IMR-90 (cell line): ENCODE measurements around the gene FOXP1. TPM values are rescaled to one million over a fixed set of nuclear protein-coding genes. Genes with fewer than 3 reads are reported as not detected.

ENCODE experiments used
- ATAC-seq: fragments of 200-7000 bp; cut with Tn5 transposase; 2 replicates; pipeline ENCODE4 v1.9.1; 2020; ENCODE audit warnings: low read depth, mild to moderate bottlenecking, moderate library complexity
- BruUV-seq: library from RNA; stranded (reverse); fragments of 400-500 nt; replicated peaks from 2 replicates; lab custom pipeline; 2021; lab: Mats Ljungman, UMichigan
- CTCF ChIA-PET: fragments of 300-600 bp; formaldehyde crosslinking; extraction: SDS; loops from one replicate; lab custom pipeline; 2021; ENCODE audit warnings: antibody characterized with exemption; lab: Yijun Ruan, JAX
- POLR2A ChIA-PET: fragments of 300-600 bp; sonication (Branson Sonifier 250); formaldehyde crosslinking; loops from one replicate; lab custom pipeline; 2022; ENCODE audit warnings: antibody characterized with exemption; ENCODE audit not compliant: unreplicated experiment; lab: Charles Lee
- DNase-seq: peaks from one replicate; pipeline ENCODE4 v3.0.0; 2013
- H2AFZ ChIP-seq: replicated peaks from 2 replicates; pipeline ENCODE3; 2013; ENCODE audit warnings: low read length, mild to moderate bottlenecking; ENCODE audit not compliant: poor library complexity
- H2AK5ac ChIP-seq: 2 replicates; pipeline ENCODE4 v1.6.1; 2013; ENCODE audit warnings: low read depth, low read length, inconsistent platforms
- H2AK9ac ChIP-seq: replicated peaks from 2 replicates; pipeline ENCODE3; 2013; ENCODE audit warnings: mild to moderate bottlenecking, low read depth, low read length, moderate library complexity; ENCODE audit not compliant: poor library complexity
- H2BK120ac ChIP-seq: 2 replicates; pipeline ENCODE4 v1.6.1; 2013; ENCODE audit warnings: low read depth, low read length, inconsistent platforms
- H2BK15ac ChIP-seq: 3 replicates; pipeline ENCODE4 v1.6.1; 2013; ENCODE audit warnings: low read depth, low read length, inconsistent platforms
- H2BK20ac ChIP-seq: 2 replicates; pipeline ENCODE4 v1.6.1; 2013; ENCODE audit warnings: low read depth, mild to moderate bottlenecking, inconsistent platforms, low read length, moderate library complexity
- H2BK5ac ChIP-seq: 2 replicates; pipeline ENCODE4 v1.6.1; 2013; ENCODE audit warnings: mild to moderate bottlenecking, low read depth, low read length, inconsistent platforms; ENCODE audit not compliant: poor library complexity, severe bottlenecking
- H3K14ac ChIP-seq: replicated peaks from 2 replicates; pipeline ENCODE4 v1.6.1; 2013; ENCODE audit warnings: low read depth, low read length, inconsistent platforms
- H3K18ac ChIP-seq: 2 replicates; pipeline ENCODE4 v1.6.1; 2013; ENCODE audit warnings: low read depth, low read length, control low read depth
- H3K23ac ChIP-seq: 2 replicates; pipeline ENCODE4 v1.6.1; 2013; ENCODE audit warnings: low read depth, low read length, inconsistent platforms
- H3K27ac ChIP-seq: 2 replicates; pipeline ENCODE4 v1.5.1; 2013; ENCODE audit warnings: mild to moderate bottlenecking, control low read depth, low read length; ENCODE audit not compliant: insufficient read depth
- H3K27me3 ChIP-seq: 2 replicates; pipeline ENCODE4 v1.6.1; 2013; ENCODE audit warnings: low read length; ENCODE audit not compliant: control insufficient read depth, insufficient read depth
- H3K36me3 ChIP-seq: 2 replicates; pipeline ENCODE4 v1.6.1; 2013; ENCODE audit warnings: low read length, mixed read lengths; ENCODE audit not compliant: control insufficient read depth, insufficient read depth
- H3K4ac ChIP-seq: 2 replicates; pipeline ENCODE4 v1.6.1; 2013; ENCODE audit warnings: low read depth, low read length, inconsistent platforms
- H3K4me1 ChIP-seq: 2 replicates; pipeline ENCODE4 v1.6.1; 2013; ENCODE audit warnings: low read length, mixed read lengths; ENCODE audit not compliant: control insufficient read depth, insufficient read depth
- H3K4me2 ChIP-seq: 2 replicates; pipeline ENCODE4 v1.6.1; 2013; ENCODE audit warnings: low read depth, mild to moderate bottlenecking, control low read depth, low read length, moderate library complexity
- H3K4me3 ChIP-seq: 2 replicates; pipeline ENCODE4 v1.5.1; 2013; ENCODE audit warnings: low read depth, mild to moderate bottlenecking, control low read depth, low read length, moderate library complexity; ENCODE audit not compliant: insufficient read depth
- H3K56ac ChIP-seq: 2 replicates; pipeline ENCODE4 v1.6.1; 2013; ENCODE audit warnings: low read length, inconsistent platforms; ENCODE audit not compliant: insufficient read depth; ENCODE audit errors: extremely low read depth
- H3K79me1 ChIP-seq, 2 experiments: 2 replicates each; pipeline ENCODE4 v1.6.1; 2013; ENCODE audit warnings: low read length in 2 of 2, inconsistent platforms in 1 of 2, low read depth in 1 of 2
- H3K9ac ChIP-seq: 2 replicates; pipeline ENCODE4 v1.6.1; 2013; ENCODE audit warnings: low read depth, low read length, control low read depth
- H3K9me1 ChIP-seq: 2 replicates; pipeline ENCODE4 v1.6.1; 2013; ENCODE audit warnings: low read length, inconsistent platforms; ENCODE audit not compliant: insufficient read depth
- H3K9me3 ChIP-seq: 2 replicates; pipeline ENCODE4 v1.6.1; 2013; ENCODE audit warnings: low read length; ENCODE audit not compliant: control insufficient read depth, insufficient read depth
- H4K20me1 ChIP-seq: 2 replicates; pipeline ENCODE4 v1.6.1; 2013; ENCODE audit warnings: low read length, inconsistent platforms; ENCODE audit not compliant: insufficient read depth
- H4K5ac ChIP-seq: 2 replicates; pipeline ENCODE4 v1.6.1; 2013; ENCODE audit warnings: mild to moderate bottlenecking, low read depth, low read length, control low read depth
- H4K8ac ChIP-seq, 2 experiments: 2 replicates each; pipeline ENCODE4 v1.6.1; 2013; ENCODE audit warnings: low read depth in 2 of 2, low read length in 2 of 2, control low read depth in 1 of 2, inconsistent platforms in 1 of 2
- H4K91ac ChIP-seq: 2 replicates; pipeline ENCODE4 v1.6.1; 2013; ENCODE audit warnings: low read depth, low read length, inconsistent platforms; ENCODE audit not compliant: insufficient read depth
- CEBPB ChIP-seq: IDR thresholded peaks from 2 replicates; pipeline ENCODE4 v1.6.1; 2012; ENCODE audit warnings: low read depth, low read length, improper control_type of control experiment
- FOS ChIP-seq: fragments of 150-350 bp; IDR thresholded peaks from 2 replicates; pipeline ENCODE4 v1.6.1; 2016; ENCODE audit warnings: low read depth, low read length
- MAFK ChIP-seq: IDR thresholded peaks from 2 replicates; pipeline ENCODE4 v1.6.1; 2012; ENCODE audit warnings: low read depth, low read length, improper control_type of control experiment
- RCOR1 ChIP-seq: IDR thresholded peaks from 2 replicates; pipeline ENCODE4 v1.6.1; 2012; ENCODE audit warnings: mild to moderate bottlenecking, low read length, improper control_type of control experiment; ENCODE audit not compliant: insufficient replicate concordance
- WGBS, 2 experiments: methylation state at CpG; one replicate each; pipeline versions ENCODE4 v1.1.5 to v1.1.7; 2013; ENCODE audit warnings: missing lambda C conversion rate in 2 of 2; ENCODE audit not compliant: insufficient read length in 1 of 2; ENCODE audit errors: extremely low coverage in 2 of 2; 5-methylcytosine and 5-hydroxymethylcytosine counted together
- dilution Hi-C: fragments of 300-500 bp; cut with HindIII; formaldehyde crosslinking; loops from one replicate; pipeline ENCODE4 v1.14.3; 2018; ENCODE audit warnings: low sequenced_read_pairs; ENCODE audit not compliant: unreplicated experiment
- in situ Hi-C: fragments of 300-500 bp; cut with MboI; formaldehyde crosslinking; loops from 3 replicates; pipeline ENCODE4 v1.14.3; 2019; ENCODE audit warnings: low sequenced_read_pairs, inconsistent platforms, mixed read lengths
- intact Hi-C: fragments of 100-400 bp; cut with micrococcal nuclease; formaldehyde crosslinking; loops from 2 replicates; pipeline ENCODE4 v1.10.0; 2022
- polyA plus RNA-seq, 3 experiments: library from polyadenylated mRNA; depleted of rRNA; stranded (reverse); fragments of >200 nt; gene quantifications; 2 replicates each; pipeline ENCODE4 v1.2.3, GENCODE V29; 2012; ENCODE audit warnings: low replicate concordance in 1 of 3
- total RNA-seq: library from RNA; depleted of rRNA; stranded (reverse); fragments of >200 nt; gene quantifications from 2 replicates; pipeline ENCODE4 v1.2.3, GENCODE V29; 2012

The FOXP1 gene
- total and polyA plus RNA-seq, 2 of the 4 experiments (the other 2 are of a cell fraction), result 37.0 to 132 TPM

GRCh38 chr3:70999730-71000129 is 583.8 kb downstream of the FOXP1 start:
- H2BK15ac ChIP-seq, result no peak overlapping the region
- CTCF ChIA-PET, result no interaction called here
- no peak overlapping the region for H3K23ac ChIP-seq
- in situ Hi-C loops (loop anchor here (10.0 kb wide), 1 partner anchor 585 kb away; the partner anchor contains the start of gene FOXP1), intact Hi-C loops (no loop called here), dilution Hi-C loops (no loop called here)
- no peak overlapping the region for H4K5ac ChIP-seq
- H3K4me2 ChIP-seq, result peak overlapping the region; percentile 31; the same call in 1 of the 2 replicates
- H3K9me1 ChIP-seq, result peaks cover 10% of the 10 kb centered on the region; the same call in 1 of the 2 replicates
- WGBS, 2 experiments, result no CpG with 5 or more reads among the region's 4 CpGs
- no peak overlapping the region for H2AFZ ChIP-seq
- no TSS peak for BruUV-seq
- H3K27ac ChIP-seq, result no peak overlapping the region
- no peak overlapping the region for H4K91ac ChIP-seq
- peaks cover 9% of the 10 kb centered on the region; the same call in 1 of the 2 replicates for H4K20me1 ChIP-seq
- H2AK5ac ChIP-seq, result no peak overlapping the region
- peak; percentile 90 for ATAC-seq
- no peak overlapping the region for H2AK9ac ChIP-seq
- H3K4ac ChIP-seq, result no peak overlapping the region
- no peak overlapping the region for H3K4me3 ChIP-seq
- H3K14ac ChIP-seq, result no peak overlapping the region
- TF ChIP-seq MAFK (no peak), FOS (peak; percentile 64; the same call in 1 of the 2 replicates), CEBPB (peak; percentile 64), RCOR1 (no peak)
- no peak overlapping the region for H4K8ac ChIP-seq
- peaks cover 10% of the 10 kb centered on the region for H3K4me1 ChIP-seq
- no peaks in the 10 kb centered on the region for H3K27me3 ChIP-seq
- H3K9me3 ChIP-seq, result no peaks in the 10 kb centered on the region
- H3K36me3 ChIP-seq, result peaks cover 28% of the 10 kb centered on the region
- no peak overlapping the region for H3K9ac ChIP-seq
- POLR2A ChIA-PET, result no interaction called here
- DNase-seq, result peak; percentile 82
- no peak overlapping the region for H2BK120ac ChIP-seq
- H3K56ac ChIP-seq, result no peak overlapping the region
- peaks cover 49 to 70% of the 10 kb centered on the region in 2 experiments for H3K79me1 ChIP-seq
- peak overlapping the region; percentile 60 for H2BK5ac ChIP-seq
- no peak overlapping the region for H3K18ac ChIP-seq
- H2BK20ac ChIP-seq, result no peak overlapping the region
